Measurements from ENCODE around the gene TMEM59. TPM values are rescaled to one million over a fixed set of nuclear protein-coding genes. Genes with fewer than 3 reads are reported as not detected.
"Not testable (repeated sequence)": the region's sequence is repeated elsewhere in the genome, so short reads cannot be mapped to it uniquely, and the experiment has no call there.

The TMEM59 gene, protein sequence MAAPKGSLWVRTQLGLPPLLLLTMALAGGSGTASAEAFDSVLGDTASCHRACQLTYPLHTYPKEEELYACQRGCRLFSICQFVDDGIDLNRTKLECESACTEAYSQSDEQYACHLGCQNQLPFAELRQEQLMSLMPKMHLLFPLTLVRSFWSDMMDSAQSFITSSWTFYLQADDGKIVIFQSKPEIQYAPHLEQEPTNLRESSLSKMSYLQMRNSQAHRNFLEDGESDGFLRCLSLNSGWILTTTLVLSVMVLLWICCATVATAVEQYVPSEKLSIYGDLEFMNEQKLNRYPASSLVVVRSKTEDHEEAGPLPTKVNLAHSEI
- 100 to 1,000 TPM; 394 to 861 (median 528) TPM for polyA plus RNA-seq (ENCODE audit: low read depth in 6 of 6)

DNA sequence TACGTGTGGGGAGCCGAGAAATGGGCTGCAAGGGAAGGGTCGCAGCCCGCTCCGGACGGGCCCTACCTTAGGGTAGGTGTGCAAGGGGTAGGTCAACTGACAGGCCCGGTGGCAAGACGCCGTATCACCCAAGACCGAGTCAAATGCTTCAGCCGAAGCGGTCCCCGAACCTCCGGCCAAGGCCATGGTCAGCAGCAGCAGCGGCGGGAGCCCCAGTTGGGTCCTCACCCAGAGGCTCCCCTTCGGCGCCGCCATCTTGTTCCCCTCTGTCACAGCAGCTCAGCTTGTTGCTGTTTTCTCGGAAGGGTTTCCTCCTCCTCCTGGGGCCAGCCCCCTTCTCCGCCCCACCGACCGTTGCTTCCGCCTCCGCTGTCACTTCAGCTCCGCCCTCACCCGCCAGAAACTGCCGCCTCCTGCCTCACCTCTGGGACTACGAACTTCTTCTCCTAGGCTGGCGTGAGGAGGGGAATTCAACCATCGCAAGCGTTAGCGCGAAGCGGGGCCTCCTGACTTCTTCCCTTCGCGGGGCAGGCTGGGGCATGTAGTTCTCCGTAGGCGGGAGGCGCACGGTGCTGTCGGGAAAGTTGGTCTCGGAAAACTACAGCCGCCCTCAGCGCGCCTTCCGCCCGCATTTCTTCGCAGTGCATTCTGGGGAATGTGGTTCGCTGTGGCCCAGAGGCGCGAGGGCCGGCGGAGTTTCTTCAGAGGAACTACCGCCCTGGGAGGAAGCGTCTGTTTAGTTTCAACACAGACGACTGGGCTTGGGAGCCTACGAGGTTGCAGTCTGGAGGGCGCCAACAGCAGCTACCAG lies at the start of gene TMEM59, which contains the start of gene TCEANC2:
Gene TMEM59 (minus strand): TSS at position 271 of the 811 bp plus-strand sequence. CDS start 16 bp downstream, at position 255.
Gene TCEANC2 (plus strand): TSS at position 675 of the 811 bp plus-strand sequence. CDS start 815 bp downstream, outside the sequence.
- peaks cover 25 to 39% (median 37%) of the 10 kb centered on the region in 3 donors for H3K4me1 Mint-ChIP-seq
- ATAC-seq (ENCODE audit: low read depth in 2 of 2) (peak; percentile 88), DNase-seq (peak; percentile 99)
- peaks cover 10 to 20% of the 10 kb centered on the region in 2 donors for H3K36me3 Mint-ChIP-seq
- H3K9me3 Mint-ChIP-seq = no peaks in the 10 kb centered on the region
- peak within 1 kb of the TSS in 3 of 6 donors; percentile 25 to 85 (median 67) for H3K27ac Mint-ChIP-seq
- H3K4me3 Mint-ChIP-seq = no peak within 1 kb of the TSS
- H3K27me3 Mint-ChIP-seq = no peaks in the 10 kb centered on the region

- DNase-seq = no peak
- Mint-ChIP-seq H3K4me3 (no peak overlapping the region), H3K9me3 (no peaks in the 10 kb centered on the region), H3K27ac (peak overlapping the region in 3 of 6 donors; percentile 23 to 78 (median 32)), H3K27me3 (no peaks in the 10 kb centered on the region), H3K36me3 (peaks cover 40 to 42% of the 10 kb centered on the region in 2 donors), H3K4me1 (peaks cover 0 to 15% (median 2%) of the 10 kb centered on the region in 3 donors)
- no peak for ATAC-seq (ENCODE audit: low read depth in 2 of 2)
Observed at GRCh38 chr1:54100500-54100899, 47.5 kb upstream of the TMEM59 start.

GRCh38 chr1:54099061-54099610 lies 46.1 kb upstream of the TMEM59 start:
- H3K27ac Mint-ChIP-seq = peak overlapping the region in 2 of 6 donors; percentile 49 to 81
- H3K4me1 Mint-ChIP-seq = peaks cover 4 to 21% (median 10%) of the 10 kb centered on the region in 3 donors
- no peaks in the 10 kb centered on the region for H3K27me3 Mint-ChIP-seq
- H3K9me3 Mint-ChIP-seq = no peaks in the 10 kb centered on the region
- peaks cover 42 to 43% of the 10 kb centered on the region in 2 donors for H3K36me3 Mint-ChIP-seq
- H3K4me3 Mint-ChIP-seq = no peak overlapping the region
- ATAC-seq (ENCODE audit: low read depth in 2 of 2) (no peak), DNase-seq (no peak)

- no peaks in the 10 kb centered on the region for H3K9me3 Mint-ChIP-seq
- DNase-seq (no peak), ATAC-seq (ENCODE audit: low read depth in 2 of 2) (no peak)
- peaks cover 4 to 21% (median 10%) of the 10 kb centered on the region in 3 donors for H3K4me1 Mint-ChIP-seq
- H3K27me3 Mint-ChIP-seq = no peaks in the 10 kb centered on the region
- H3K27ac Mint-ChIP-seq = peak overlapping the region in 3 of 6 donors; percentile 8 to 33 (median 22)
- H3K4me3 Mint-ChIP-seq = peak overlapping the region in 1 of 8 donors; percentile 40
- H3K36me3 Mint-ChIP-seq = peaks cover 31 to 37% of the 10 kb centered on the region in 2 donors
Observed at GRCh38 chr1:54096877-54097240, 43.9 kb upstream of the TMEM59 start.

DNA sequence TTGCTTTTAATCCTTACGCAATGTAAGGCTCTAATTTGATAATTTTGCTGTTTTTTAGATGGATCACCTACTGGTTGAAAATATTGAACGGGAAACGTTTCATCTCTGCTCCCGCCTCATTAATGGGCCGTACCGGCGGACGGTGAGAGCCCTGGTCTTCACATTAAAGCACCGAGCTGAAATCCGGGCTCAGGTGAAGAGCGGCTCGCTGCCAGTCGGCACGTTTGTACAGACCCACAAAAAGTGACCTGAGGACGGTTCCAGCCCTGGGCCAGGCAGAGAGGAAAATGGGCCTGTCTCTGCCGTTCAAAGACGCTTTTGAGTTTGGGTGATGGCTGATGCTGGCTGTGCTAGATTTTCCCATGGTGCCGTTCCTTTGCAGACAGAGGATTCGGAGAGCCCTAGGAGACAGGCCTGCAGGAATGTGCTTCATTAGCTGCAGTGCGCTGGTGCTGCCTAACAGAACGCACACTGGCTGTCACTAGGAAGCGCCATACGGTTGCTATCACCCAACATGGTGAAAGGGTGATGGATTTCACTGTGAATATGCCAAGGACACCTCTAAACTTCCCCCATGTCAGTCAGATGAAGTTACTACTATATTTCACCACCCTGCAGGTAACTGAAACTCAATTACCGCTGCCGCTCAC lies 43.3 kb upstream of the TMEM59 start:
- no peak for ATAC-seq (ENCODE audit: low read depth in 2 of 2)
- peak overlapping the region in 2 of 8 donors; percentile 39 to 71 for H3K4me3 Mint-ChIP-seq
- peaks cover 31 to 42% of the 10 kb centered on the region in 2 donors for H3K36me3 Mint-ChIP-seq
- no peak for DNase-seq
- H3K27ac Mint-ChIP-seq = peak overlapping the region in 5 of 6 donors; percentile 22 to 82 (median 39)
- peaks cover 4 to 21% (median 10%) of the 10 kb centered on the region in 3 donors for H3K4me1 Mint-ChIP-seq
- H3K9me3 Mint-ChIP-seq = no peaks in the 10 kb centered on the region
- no peaks in the 10 kb centered on the region for H3K27me3 Mint-ChIP-seq

- H3K27ac Mint-ChIP-seq = peak overlapping the region in 4 of 6 donors; percentile 31 to 82 (median 61)
- DNase-seq = no peak
- H3K27me3 Mint-ChIP-seq = no peaks in the 10 kb centered on the region
- ATAC-seq (ENCODE audit: low read depth in 2 of 2) = peak in 1 of 2 donors; percentile 35
- peaks cover 31 to 42% of the 10 kb centered on the region in 2 donors for H3K36me3 Mint-ChIP-seq
- peaks cover 4 to 21% (median 10%) of the 10 kb centered on the region in 3 donors for H3K4me1 Mint-ChIP-seq
- no peak overlapping the region for H3K4me3 Mint-ChIP-seq
- H3K9me3 Mint-ChIP-seq = no peaks in the 10 kb centered on the region
Observed at GRCh38 chr1:54095546-54096226, 42.7 kb upstream of the TMEM59 start.

DNA sequence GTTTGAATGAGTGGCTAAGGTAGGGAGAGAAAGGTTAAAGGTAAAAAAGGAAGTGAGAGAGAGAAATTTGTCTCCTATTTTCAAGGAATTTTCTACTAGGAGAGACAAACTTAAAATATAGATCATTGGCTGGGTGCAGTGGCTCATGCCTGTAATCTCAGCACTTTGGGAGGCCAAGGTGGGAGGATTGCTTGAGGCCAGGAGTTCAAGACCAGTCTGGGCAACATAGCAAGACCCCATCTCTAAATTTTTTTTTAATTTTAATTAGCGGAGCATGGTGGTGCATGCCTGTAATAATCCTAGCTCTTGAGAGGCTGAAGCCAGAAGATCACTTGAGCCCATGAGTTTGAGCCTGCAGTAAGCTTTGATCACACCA lies 41.7 kb upstream of the TMEM59 start:
- H3K36me3 Mint-ChIP-seq = peaks cover 26 to 36% of the 10 kb centered on the region in 2 donors
- peaks cover 4 to 21% (median 10%) of the 10 kb centered on the region in 3 donors for H3K4me1 Mint-ChIP-seq
- not testable (repeated sequence) for H3K4me3 Mint-ChIP-seq; H3K27me3 Mint-ChIP-seq; DNase-seq; H3K9me3 Mint-ChIP-seq; ATAC-seq (ENCODE audit: low read depth in 2 of 2)
- peak overlapping the region in 1 of 6 donors; percentile 64 for H3K27ac Mint-ChIP-seq

GRCh38 chr1:54094001-54094729 lies 41.2 kb upstream of the TMEM59 start:
- Mint-ChIP-seq H3K9me3 (no peaks in the 10 kb centered on the region), H3K27ac (peak overlapping the region in 1 of 6 donors; percentile 51), H3K27me3 (no peaks in the 10 kb centered on the region), H3K4me3 (no peak overlapping the region), H3K4me1 (peaks cover 4 to 21% (median 10%) of the 10 kb centered on the region in 3 donors), H3K36me3 (peaks cover 26 to 36% of the 10 kb centered on the region in 2 donors)
- DNase-seq (no peak), ATAC-seq (ENCODE audit: low read depth in 2 of 2) (no peak)

DNA sequence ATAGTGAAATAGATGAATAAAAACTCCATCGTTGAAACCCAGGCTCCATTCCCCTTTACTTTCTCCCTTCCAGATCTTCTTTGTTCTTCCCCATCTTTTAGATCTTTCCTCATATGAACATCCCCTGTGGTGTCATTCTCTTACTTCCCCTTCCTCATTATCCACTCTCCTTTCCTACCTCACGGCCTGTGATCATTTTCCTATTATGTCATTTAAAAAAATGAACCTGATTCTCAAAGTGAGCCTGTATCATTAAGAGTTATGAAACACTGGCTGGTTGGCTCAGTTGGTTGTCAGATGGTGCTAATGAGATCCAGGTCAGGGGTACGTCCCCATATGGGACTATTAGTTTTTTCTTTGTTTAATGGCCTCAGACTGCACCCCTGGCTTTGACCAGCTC lies 38.7 kb upstream of the TMEM59 start:
- Mint-ChIP-seq H3K36me3 (peaks cover 12 to 20% of the 10 kb centered on the region in 2 donors), H3K4me1 (peaks cover 4 to 10% (median 9%) of the 10 kb centered on the region in 3 donors), H3K27ac (no peak overlapping the region), H3K4me3 (no peak overlapping the region), H3K27me3 (no peaks in the 10 kb centered on the region), H3K9me3 (no peaks in the 10 kb centered on the region)
- ATAC-seq (ENCODE audit: low read depth in 2 of 2) (no peak), DNase-seq (no peak)

DNA sequence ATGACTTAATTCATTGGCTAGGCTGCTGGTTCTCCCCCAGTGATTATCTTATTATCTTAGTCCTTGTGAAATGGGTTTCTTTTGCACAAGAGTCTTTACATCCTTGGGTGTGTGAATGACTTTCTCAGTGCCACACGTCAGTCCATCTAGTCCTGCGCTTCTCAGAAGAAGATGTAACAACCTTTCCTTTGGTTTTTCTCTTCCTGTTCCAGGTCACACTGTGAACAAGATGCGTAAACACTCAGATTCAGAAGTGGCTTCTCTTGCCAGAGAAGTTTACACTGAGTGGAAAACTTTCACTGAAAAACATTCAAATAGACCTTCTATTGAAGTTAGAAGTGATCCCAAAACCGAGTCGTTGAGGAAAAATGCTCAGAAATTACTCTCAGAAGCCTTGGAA lies 35.4 kb upstream of the TMEM59 start:
- Mint-ChIP-seq H3K27ac (no peak overlapping the region), H3K4me3 (no peak overlapping the region), H3K4me1 (peaks cover 0 to 6% (median 0%) of the 10 kb centered on the region in 3 donors), H3K36me3 (peaks cover 8 to 17% of the 10 kb centered on the region in 2 donors), H3K27me3 (no peaks in the 10 kb centered on the region), H3K9me3 (no peaks in the 10 kb centered on the region)
- no peak for DNase-seq
- no peak for ATAC-seq (ENCODE audit: low read depth in 2 of 2)

DNA sequence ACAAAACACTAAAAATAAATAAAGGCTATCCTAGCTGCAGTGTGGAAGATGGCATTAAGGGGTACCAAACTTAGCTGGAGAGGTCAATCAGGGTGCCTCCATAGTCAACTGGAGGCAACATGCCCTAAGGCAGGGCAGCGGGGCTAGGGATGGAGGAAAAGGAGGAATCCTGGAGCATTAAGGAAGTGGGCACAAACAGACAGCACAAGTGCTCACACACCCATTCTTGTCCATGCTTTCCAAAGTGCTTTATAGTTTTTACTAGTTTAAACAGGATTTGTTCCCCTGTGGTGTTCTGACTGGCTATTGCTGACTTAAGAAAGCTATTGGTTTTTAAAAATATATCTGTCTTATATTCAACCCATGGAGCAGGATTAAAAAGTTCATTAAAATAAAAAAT lies 33.8 kb upstream of the TMEM59 start:
- no peak overlapping the region for H3K4me3 Mint-ChIP-seq
- H3K27me3 Mint-ChIP-seq = no peaks in the 10 kb centered on the region
- ATAC-seq (ENCODE audit: low read depth in 2 of 2) (no peak), DNase-seq (no peak)
- no peaks in the 10 kb centered on the region for H3K9me3 Mint-ChIP-seq
- peak overlapping the region in 1 of 6 donors; percentile 2 for H3K27ac Mint-ChIP-seq
- H3K36me3 Mint-ChIP-seq = peaks cover 5 to 13% of the 10 kb centered on the region in 2 donors
- peaks cover under 1 to 13% (median 10%) of the 10 kb centered on the region in 3 donors for H3K4me1 Mint-ChIP-seq

DNA sequence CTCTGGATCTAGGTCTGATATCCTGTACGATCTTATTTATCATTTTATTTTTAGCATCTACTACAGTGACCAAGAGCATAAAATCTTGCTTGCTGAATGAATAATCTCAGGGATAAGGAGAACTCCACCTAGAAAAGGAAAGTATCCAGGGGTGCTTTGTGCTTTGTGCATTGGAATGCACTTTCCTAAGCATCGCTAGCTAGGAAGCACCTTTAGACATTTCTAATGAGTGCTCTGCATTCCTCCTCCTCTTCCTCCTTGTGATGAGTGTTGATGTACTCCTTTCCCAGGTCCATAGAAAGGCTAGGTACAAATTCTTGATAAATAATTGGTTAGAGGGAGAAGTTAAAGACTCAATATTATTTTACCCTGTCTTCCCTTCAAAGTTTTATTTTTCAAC lies 31.8 kb upstream of the TMEM59 start:
- no peak for ATAC-seq (ENCODE audit: low read depth in 2 of 2)
- peak overlapping the region in 2 of 6 donors; percentile 10 to 16 for H3K27ac Mint-ChIP-seq
- H3K27me3 Mint-ChIP-seq = no peaks in the 10 kb centered on the region
- peaks cover 5 to 17% (median 10%) of the 10 kb centered on the region in 3 donors for H3K4me1 Mint-ChIP-seq
- H3K4me3 Mint-ChIP-seq = no peak overlapping the region
- H3K9me3 Mint-ChIP-seq = no peaks in the 10 kb centered on the region
- peaks cover 0 to 13% of the 10 kb centered on the region in 2 donors for H3K36me3 Mint-ChIP-seq
- no peak for DNase-seq

Data from naive B cell (primary cell).